Nephron progenitor cell (in vitro differentiated cells): Measurements from ENCODE around the gene HSPB8.

ENCODE experiments used
- DNase-seq: peaks from one replicate; pipeline ENCODE4 v3.0.0; 2021
- H3K27ac Mint-ChIP-seq: 2 replicates; pipeline ENCODE4 v1.8.0; 2021; ENCODE audit warnings: mild to moderate bottlenecking, moderate library complexity, mixed read lengths
- H3K27me3 Mint-ChIP-seq: 2 replicates; pipeline ENCODE4 v1.8.0; 2021; ENCODE audit warnings: mild to moderate bottlenecking, low read depth, mixed read lengths; ENCODE audit not compliant: poor library complexity
- H3K36me3 Mint-ChIP-seq: 2 replicates; pipeline ENCODE4 v1.8.0; 2021; ENCODE audit warnings: low read depth, mixed read lengths
- H3K4me1 Mint-ChIP-seq: 2 replicates; pipeline ENCODE4 v1.8.0; 2021; ENCODE audit warnings: mixed read lengths
- H3K4me3 Mint-ChIP-seq: 2 replicates; pipeline ENCODE4 v1.8.0; 2021; ENCODE audit warnings: mild to moderate bottlenecking, moderate library complexity, mixed read lengths
- H3K9me3 Mint-ChIP-seq: 2 replicates; pipeline ENCODE4 v1.8.0; 2021; ENCODE audit warnings: mild to moderate bottlenecking, moderate library complexity, mixed read lengths
- TF ChIP-seq, protein P1 (sequence below): fragments of 200-600 bp; sonication (generic); IDR thresholded peaks from 2 replicates; pipeline ENCODE4 v1.5.0; 2021; ENCODE audit warnings: antibody characterized with exemption

Gene HSPB8, protein sequence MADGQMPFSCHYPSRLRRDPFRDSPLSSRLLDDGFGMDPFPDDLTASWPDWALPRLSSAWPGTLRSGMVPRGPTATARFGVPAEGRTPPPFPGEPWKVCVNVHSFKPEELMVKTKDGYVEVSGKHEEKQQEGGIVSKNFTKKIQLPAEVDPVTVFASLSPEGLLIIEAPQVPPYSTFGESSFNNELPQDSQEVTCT

DNA sequence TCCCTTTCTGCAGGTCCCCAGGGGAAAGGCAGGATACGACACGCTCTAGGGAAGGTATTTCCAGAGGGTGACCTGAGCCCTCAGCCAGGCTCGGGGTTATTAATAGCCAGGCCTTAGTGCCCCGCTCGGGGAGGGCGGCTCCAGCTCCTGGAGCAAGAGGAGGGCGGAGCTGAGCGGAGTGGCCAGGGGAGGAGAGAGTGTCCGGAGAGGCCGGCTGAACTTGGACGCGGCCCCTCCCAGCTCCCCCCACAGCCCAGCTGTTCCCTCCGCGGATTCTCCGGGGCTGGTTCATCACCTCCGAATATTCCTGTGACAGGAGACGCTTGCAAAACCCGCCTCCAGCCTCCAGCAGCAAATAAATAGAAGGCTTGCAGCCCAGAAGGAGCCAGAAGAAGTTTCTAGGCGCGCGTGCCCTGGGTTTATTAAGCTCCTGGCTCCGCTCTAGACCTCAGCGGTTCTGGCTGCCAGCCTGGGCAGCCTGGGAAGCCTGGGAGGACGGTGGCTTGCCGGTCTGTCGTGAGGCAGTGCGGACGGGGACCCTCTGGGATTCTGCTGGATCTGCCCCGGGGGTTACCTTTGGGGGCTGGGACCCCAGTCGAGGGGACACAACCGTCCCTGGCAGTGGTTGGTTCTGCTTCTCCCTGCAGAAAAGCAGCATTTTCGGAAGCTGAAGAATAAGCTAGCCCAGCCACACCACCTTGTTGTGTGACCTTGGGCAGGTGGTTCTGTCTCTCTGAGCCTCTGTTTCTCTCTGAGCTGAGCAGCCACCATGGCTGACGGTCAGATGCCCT lies at the start of gene HSPB8:
TSS of gene HSPB8 (plus strand) at position 388 of the 791 bp plus-strand sequence. CDS start at position 770, 382 bp downstream.
- Mint-ChIP-seq H3K27ac (peak within 1 kb of the TSS; percentile 66), H3K36me3 (no peaks in the 10 kb centered on the region), H3K27me3 (peaks cover 5% of the 10 kb centered on the region), H3K4me1 (peaks cover 63% of the 10 kb centered on the region), H3K9me3 (no peaks in the 10 kb centered on the region), H3K4me3 (peak within 1 kb of the TSS; percentile 70)
- DNase-seq = peak; percentile 85
- TF ChIP-seq, protein P1, sequence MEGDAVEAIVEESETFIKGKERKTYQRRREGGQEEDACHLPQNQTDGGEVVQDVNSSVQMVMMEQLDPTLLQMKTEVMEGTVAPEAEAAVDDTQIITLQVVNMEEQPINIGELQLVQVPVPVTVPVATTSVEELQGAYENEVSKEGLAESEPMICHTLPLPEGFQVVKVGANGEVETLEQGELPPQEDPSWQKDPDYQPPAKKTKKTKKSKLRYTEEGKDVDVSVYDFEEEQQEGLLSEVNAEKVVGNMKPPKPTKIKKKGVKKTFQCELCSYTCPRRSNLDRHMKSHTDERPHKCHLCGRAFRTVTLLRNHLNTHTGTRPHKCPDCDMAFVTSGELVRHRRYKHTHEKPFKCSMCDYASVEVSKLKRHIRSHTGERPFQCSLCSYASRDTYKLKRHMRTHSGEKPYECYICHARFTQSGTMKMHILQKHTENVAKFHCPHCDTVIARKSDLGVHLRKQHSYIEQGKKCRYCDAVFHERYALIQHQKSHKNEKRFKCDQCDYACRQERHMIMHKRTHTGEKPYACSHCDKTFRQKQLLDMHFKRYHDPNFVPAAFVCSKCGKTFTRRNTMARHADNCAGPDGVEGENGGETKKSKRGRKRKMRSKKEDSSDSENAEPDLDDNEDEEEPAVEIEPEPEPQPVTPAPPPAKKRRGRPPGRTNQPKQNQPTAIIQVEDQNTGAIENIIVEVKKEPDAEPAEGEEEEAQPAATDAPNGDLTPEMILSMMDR = no peak

GRCh38 chr12:119129827-119130434 lies 48.8 kb upstream of the HSPB8 start:
- no peak for DNase-seq
- Mint-ChIP-seq H3K36me3 (no peaks in the 10 kb centered on the region), H3K27me3 (peaks cover 7% of the 10 kb centered on the region), H3K27ac (no peak overlapping the region), H3K4me1 (no peaks in the 10 kb centered on the region), H3K4me3 (no peak overlapping the region), H3K9me3 (no peaks in the 10 kb centered on the region)
- TF ChIP-seq, protein P1 = no peak

- DNase-seq = no peak
- TF ChIP-seq, protein P1 = no peak
- Mint-ChIP-seq H3K4me3 (no peak overlapping the region), H3K27me3 (peaks cover 7% of the 10 kb centered on the region), H3K4me1 (no peaks in the 10 kb centered on the region), H3K9me3 (no peaks in the 10 kb centered on the region), H3K36me3 (no peaks in the 10 kb centered on the region), H3K27ac (no peak overlapping the region)
Measured at GRCh38 chr12:119130523-119130922, 48.2 kb upstream of the HSPB8 start.

GRCh38 chr12:119134284-119135072 lies 44.3 kb upstream of the HSPB8 start:
- Mint-ChIP-seq H3K4me1 (peaks cover 23% of the 10 kb centered on the region), H3K36me3 (no peaks in the 10 kb centered on the region), H3K9me3 (no peaks in the 10 kb centered on the region), H3K27me3 (peaks cover 2% of the 10 kb centered on the region), H3K27ac (no peak overlapping the region), H3K4me3 (no peak overlapping the region)
- TF ChIP-seq, protein P1 = no peak
- no peak for DNase-seq

GRCh38 chr12:119136811-119137410 lies 41.8 kb upstream of the HSPB8 start:
- H3K27ac Mint-ChIP-seq = peak overlapping the region; percentile 34
- no peak overlapping the region for H3K4me3 Mint-ChIP-seq
- no peaks in the 10 kb centered on the region for H3K9me3 Mint-ChIP-seq
- H3K27me3 Mint-ChIP-seq = peaks cover 2% of the 10 kb centered on the region
- TF ChIP-seq, protein P1 = no peak
- peaks cover 23% of the 10 kb centered on the region for H3K4me1 Mint-ChIP-seq
- no peaks in the 10 kb centered on the region for H3K36me3 Mint-ChIP-seq
- no peak for DNase-seq
